ENCODE measurements around the gene LNX1.

GRCh38 chr4:53629296-53629695 is 38.0 kb upstream of the LNX1 start:
- TF ChIP-seq EZH2 (IDR thresholded peaks at IDR 0.05; ENCODE audit: low read length, missing control alignments): no peak
- no peak for TF ChIP-seq CTCF (conservative IDR thresholded peaks at IDR 0.05 in 1 of 2, IDR thresholded peaks at IDR 0.05 in 1 of 2; ENCODE audit: low read depth in 1 of 2, low read length in 2 of 2)

Measured in fibroblast of lung (primary cell).